ENCODE results near the gene IGHMBP2.

DNA sequence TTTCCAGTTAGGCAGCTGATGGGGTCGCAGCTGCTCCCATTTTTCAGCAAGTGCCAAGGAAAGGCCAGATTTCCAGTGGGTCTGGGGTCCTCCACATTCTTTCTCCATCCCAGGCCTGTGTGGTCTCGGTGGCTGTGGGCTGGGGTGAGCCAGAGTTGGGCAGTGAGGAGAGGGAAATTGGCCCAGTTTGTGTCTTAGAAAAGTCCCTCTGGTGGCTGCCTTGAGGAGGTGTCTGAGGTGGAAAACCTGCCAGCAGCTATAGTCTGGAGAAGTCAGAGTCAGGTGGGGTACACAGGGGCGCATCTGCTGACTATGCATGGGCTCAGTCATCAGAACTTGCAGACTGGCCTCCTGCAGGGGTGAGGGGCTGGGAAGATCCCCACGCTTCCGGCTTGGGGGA, 46.6 kb downstream of the IGHMBP2 start:
- TF ChIP-seq, protein P1, sequence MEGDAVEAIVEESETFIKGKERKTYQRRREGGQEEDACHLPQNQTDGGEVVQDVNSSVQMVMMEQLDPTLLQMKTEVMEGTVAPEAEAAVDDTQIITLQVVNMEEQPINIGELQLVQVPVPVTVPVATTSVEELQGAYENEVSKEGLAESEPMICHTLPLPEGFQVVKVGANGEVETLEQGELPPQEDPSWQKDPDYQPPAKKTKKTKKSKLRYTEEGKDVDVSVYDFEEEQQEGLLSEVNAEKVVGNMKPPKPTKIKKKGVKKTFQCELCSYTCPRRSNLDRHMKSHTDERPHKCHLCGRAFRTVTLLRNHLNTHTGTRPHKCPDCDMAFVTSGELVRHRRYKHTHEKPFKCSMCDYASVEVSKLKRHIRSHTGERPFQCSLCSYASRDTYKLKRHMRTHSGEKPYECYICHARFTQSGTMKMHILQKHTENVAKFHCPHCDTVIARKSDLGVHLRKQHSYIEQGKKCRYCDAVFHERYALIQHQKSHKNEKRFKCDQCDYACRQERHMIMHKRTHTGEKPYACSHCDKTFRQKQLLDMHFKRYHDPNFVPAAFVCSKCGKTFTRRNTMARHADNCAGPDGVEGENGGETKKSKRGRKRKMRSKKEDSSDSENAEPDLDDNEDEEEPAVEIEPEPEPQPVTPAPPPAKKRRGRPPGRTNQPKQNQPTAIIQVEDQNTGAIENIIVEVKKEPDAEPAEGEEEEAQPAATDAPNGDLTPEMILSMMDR (IDR thresholded peaks at IDR 0.05): no peak
- no peak for TF ChIP-seq POLR2A (IDR thresholded peaks at IDR 0.05)
